HepG2 (cell line): ENCODE measurements around the gene CRISPLD2. TPM values are rescaled to one million over a fixed set of nuclear protein-coding genes. Genes with fewer than 3 reads are reported as not detected.

Experiments used
- ARID2 ChIP-seq: sonication (generic); formaldehyde crosslinking; IDR thresholded peaks from 2 replicates; pipeline ENCODE4 v1.8.1; 2022; ENCODE audit warnings: mild to moderate bottlenecking, missing genetic modification reagents, borderline replicate concordance
- DDIT3 ChIP-seq: sonication (generic); formaldehyde crosslinking; IDR thresholded peaks from 2 replicates; pipeline ENCODE4 v1.4.0; 2020; ENCODE audit warnings: mild to moderate bottlenecking, missing genetic modification reagents
- HNRNPL ChIP-seq: fragments of 200-400 bp; formaldehyde crosslinking; IDR thresholded peaks from 2 replicates; pipeline ENCODE4 v1.6.1; 2017; ENCODE audit warnings: mild to moderate bottlenecking, low read depth, low read length
- ISL2 ChIP-seq: sonication (generic); formaldehyde crosslinking; IDR thresholded peaks from 2 replicates; pipeline ENCODE4 v1.5.0; 2020; ENCODE audit warnings: missing genetic modification reagents
- KDM2A ChIP-seq: sonication (generic); formaldehyde crosslinking; IDR thresholded peaks from 2 replicates; pipeline ENCODE4 v1.4.0; 2020; ENCODE audit warnings: low read depth, missing genetic modification reagents, borderline replicate concordance
- KLF9 ChIP-seq: IDR thresholded peaks from 2 replicates; pipeline ENCODE4 v1.6.1; 2016; ENCODE audit warnings: low read depth
- MATR3 ChIP-seq: sonication (generic); formaldehyde crosslinking; IDR thresholded peaks from 2 replicates; pipeline ENCODE4 v1.4.0; 2020; ENCODE audit warnings: missing genetic modification reagents
- MED8 ChIP-seq: sonication (generic); formaldehyde crosslinking; IDR thresholded peaks from 2 replicates; pipeline ENCODE4 v1.8.1; 2023; ENCODE audit warnings: mild to moderate bottlenecking, missing genetic modification reagents; ENCODE audit not compliant: insufficient replicate concordance
- PCBP1 ChIP-seq: fragments of 200-400 bp; formaldehyde crosslinking; IDR thresholded peaks from 2 replicates; pipeline ENCODE4 v1.6.1; 2017; ENCODE audit warnings: mild to moderate bottlenecking, low read depth, low read length, borderline replicate concordance
- PCBP2 ChIP-seq: fragments of 200-400 bp; formaldehyde crosslinking; optimal IDR thresholded peaks from 2 replicates; pipeline ENCODE3; 2018; ENCODE audit warnings: low read length, low read depth; ENCODE audit not compliant: poor library complexity, severe bottlenecking
- PRMT3 ChIP-seq: sonication (generic); formaldehyde crosslinking; IDR thresholded peaks from 2 replicates; pipeline ENCODE4 v1.8.1; 2022; ENCODE audit warnings: low read depth, mild to moderate bottlenecking, moderate library complexity, missing genetic modification reagents, borderline replicate concordance
- SMARCC2 ChIP-seq: fragments of 450-650 bp; IDR thresholded peaks from 2 replicates; pipeline ENCODE4 v1.6.1; 2017; ENCODE audit warnings: antibody characterized with exemption, mild to moderate bottlenecking
- SNAPC4 ChIP-seq: sonication (generic); formaldehyde crosslinking; IDR thresholded peaks from 2 replicates; pipeline ENCODE4 v1.4.0; 2020; ENCODE audit warnings: mild to moderate bottlenecking, missing genetic modification reagents
- SNAPC5 ChIP-seq: sonication (generic); formaldehyde crosslinking; IDR thresholded peaks from 2 replicates; pipeline ENCODE4 v1.8.1; 2023; ENCODE audit warnings: mild to moderate bottlenecking, missing genetic modification reagents, borderline replicate concordance
- SOX13 ChIP-seq, 3 experiments: fragments of 450-650 bp in 1 of 3; sonication (generic) in 1 of 3; formaldehyde crosslinking in 1 of 3; IDR thresholded peaks in 2 of 3; conservative IDR thresholded peaks in 1 of 3; 2 replicates each; pipeline versions ENCODE4 v1.5.0 to v1.6.1; 2016 to 2020; ENCODE audit warnings: antibody characterized with exemption in 1 of 3, mild to moderate bottlenecking in 1 of 3, missing compliant biosample characterization in 1 of 3, missing genetic modification reagents in 1 of 3, moderate library complexity in 1 of 3
- TFDP2 ChIP-seq: sonication (generic); formaldehyde crosslinking; IDR thresholded peaks from 2 replicates; pipeline ENCODE4 v1.4.0; 2020; ENCODE audit warnings: missing genetic modification reagents
- ZNF12 ChIP-seq: sonication (generic); formaldehyde crosslinking; IDR thresholded peaks from 2 replicates; pipeline ENCODE4 v1.5.0; 2020; ENCODE audit warnings: missing genetic modification reagents
- ZNF138 ChIP-seq: sonication (generic); formaldehyde crosslinking; IDR thresholded peaks from 2 replicates; pipeline ENCODE4 v1.5.0; 2020; ENCODE audit warnings: mild to moderate bottlenecking, low read depth, missing genetic modification reagents
- ZNF180 ChIP-seq: sonication (generic); formaldehyde crosslinking; IDR thresholded peaks from 2 replicates; pipeline ENCODE4 v1.4.0; 2020; ENCODE audit warnings: low read depth, missing genetic modification reagents, borderline replicate concordance
- ZNF280B ChIP-seq: sonication (generic); formaldehyde crosslinking; IDR thresholded peaks from 2 replicates; pipeline ENCODE4 v1.5.0; 2020; ENCODE audit warnings: missing genetic modification reagents, mild to moderate bottlenecking, borderline replicate concordance
- ZNF563 ChIP-seq: sonication (generic); formaldehyde crosslinking; IDR thresholded peaks from 2 replicates; pipeline ENCODE4 v1.8.0; 2022; ENCODE audit warnings: mild to moderate bottlenecking, moderate library complexity, missing genetic modification reagents
- ZNF768 ChIP-seq: sonication (generic); formaldehyde crosslinking; IDR thresholded peaks from 2 replicates; pipeline ENCODE4 v1.4.0; 2020; ENCODE audit warnings: missing genetic modification reagents
- ZNF891 ChIP-seq: sonication (generic); formaldehyde crosslinking; IDR thresholded peaks from 2 replicates; pipeline ENCODE4 v1.5.0; 2020; ENCODE audit warnings: mild to moderate bottlenecking, missing genetic modification reagents
- polyA plus RNA-seq, 8 experiments: library from polyadenylated mRNA; depleted of rRNA in 3 of 8; stranded (reverse) in 7 of 8; unstranded in 1 of 8; fragments of >200 nt; fragmentation: Illumina TruSeq in 4 of 8; extraction: Trizol in 4 of 8; gene quantifications; 2 replicates each; pipeline versions ENCODE4 v1.2.1 to v1.2.3, GENCODE V29; 2011 to 2016; ENCODE audit warnings: low read depth in 4 of 8, missing spikeins in 1 of 8, mixed read lengths in 1 of 8; ENCODE audit not compliant: insufficient read depth in 1 of 8
- total RNA-seq, 5 experiments: library from RNA; depleted of rRNA; stranded (reverse); fragments of >200 nt; fragmentation: Illumina TruSeq; extraction: Trizol; gene quantifications; 2 replicates each; pipeline ENCODE4 v1.2.3, GENCODE V29; 2016; ENCODE audit warnings: low read depth in 1 of 5

The CRISPLD2 gene
- total and polyA plus RNA-seq, 2 of the 13 experiments (the other 11 are each of a cell fraction or from before 2014, with no cell fraction given) = 0.04 to 0.31 TPM

GRCh38 chr16:84950906-84951305, 131.1 kb downstream of the CRISPLD2 start (continued):
- TF ChIP-seq TFDP2 (CRISPR knock-in tag) (no peak), PRMT3 (no peak), ZNF768 (CRISPR knock-in tag) (peak; percentile 23; the same call in 1 of the 2 replicates), MATR3 (CRISPR knock-in tag) (no peak), PCBP1 (no peak), ISL2 (CRISPR knock-in tag) (no peak), ZNF180 (CRISPR knock-in tag) (no peak), MED8 (CRISPR knock-in tag) (no peak), SNAPC4 (CRISPR knock-in tag) (no peak), ZNF891 (no peak), KLF9 (no peak), ARID2 (CRISPR knock-in tag) (no peak), ZNF280B (CRISPR knock-in tag) (no peak), SOX13 (IDR thresholded peaks at IDR 0.05) (no peak), SOX13 (CRISPR knock-in tag; conservative IDR thresholded peaks at IDR 0.05 in 1 of 2, IDR thresholded peaks at IDR 0.05 in 1 of 2) (no peak), ZNF12 (CRISPR knock-in tag) (peak; percentile 100), SMARCC2 (no peak), ZNF563 (CRISPR knock-in tag) (no peak), HNRNPL (peak; percentile 60; the same call in 1 of the 2 replicates), KDM2A (peak; percentile 45; the same call in 1 of the 2 replicates), ZNF138 (no peak), DDIT3 (CRISPR knock-in tag) (no peak), SNAPC5 (CRISPR knock-in tag) (no peak), PCBP2 (no peak)
